Globus pallidus (tissue), 1 donor: ENCODE results near the gene PSG2.
"Not testable (repeated sequence)": the region's sequence is repeated elsewhere in the genome, so short reads cannot be mapped to it uniquely, and the experiment has no call there.

Source experiments
- DNase-seq: peaks from one replicate; pipeline ENCODE4 v3.0.0-alpha.2; 2015; ENCODE audit warnings: low spot score

PSG2 gene

GRCh38 chr19:43077881-43078280, 4.6 kb downstream of the PSG2 start:
- not testable (repeated sequence) for DNase-seq

DNA sequence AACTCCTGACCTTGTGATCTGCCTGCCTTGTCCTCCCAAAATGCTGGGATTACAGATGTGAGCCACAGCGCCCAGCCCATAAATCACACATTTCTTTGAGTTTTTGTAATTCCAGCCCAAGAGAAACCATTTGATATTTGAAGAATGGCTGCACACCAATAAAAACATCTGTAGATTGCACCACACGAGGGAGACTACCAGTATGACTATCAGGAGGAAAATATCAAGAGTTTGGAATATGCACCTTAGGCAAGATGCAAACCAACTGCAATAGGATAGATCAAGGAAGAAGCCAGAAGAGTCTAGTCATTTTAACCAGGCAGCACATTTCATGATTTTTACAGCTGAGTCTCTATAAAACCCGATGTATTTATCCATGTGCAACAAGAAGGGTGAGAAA, 20.1 kb downstream of the PSG2 start:
- DNase-seq, result not testable (repeated sequence)

GRCh38 chr19:43061326-43061725, 21.2 kb downstream of the PSG2 start:
- not testable (repeated sequence) for DNase-seq

- DNase-seq, result not testable (repeated sequence)
Measured at GRCh38 chr19:43060254-43060653, 22.2 kb downstream of the PSG2 start.

DNA sequence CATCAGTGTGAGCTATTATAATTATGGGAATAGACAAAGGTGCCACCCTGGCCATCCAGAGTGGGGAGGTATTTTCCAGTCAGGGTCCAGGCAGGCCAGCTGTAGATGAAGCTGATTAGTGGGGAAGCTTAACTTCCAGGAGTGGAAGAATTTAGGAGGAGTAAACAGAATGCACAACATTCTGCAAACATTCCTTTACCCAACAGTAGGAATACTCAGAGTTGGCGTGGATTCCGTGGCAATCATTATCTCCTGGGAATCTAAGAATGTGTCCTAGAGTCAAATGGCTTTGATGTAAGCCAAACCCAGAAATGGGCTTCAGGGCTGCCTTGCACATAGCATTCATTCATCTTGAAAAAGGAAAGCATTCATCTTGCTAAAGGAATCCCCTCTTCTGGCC, 23.0 kb downstream of the PSG2 start:
- DNase-seq, result not testable (repeated sequence)

DNA sequence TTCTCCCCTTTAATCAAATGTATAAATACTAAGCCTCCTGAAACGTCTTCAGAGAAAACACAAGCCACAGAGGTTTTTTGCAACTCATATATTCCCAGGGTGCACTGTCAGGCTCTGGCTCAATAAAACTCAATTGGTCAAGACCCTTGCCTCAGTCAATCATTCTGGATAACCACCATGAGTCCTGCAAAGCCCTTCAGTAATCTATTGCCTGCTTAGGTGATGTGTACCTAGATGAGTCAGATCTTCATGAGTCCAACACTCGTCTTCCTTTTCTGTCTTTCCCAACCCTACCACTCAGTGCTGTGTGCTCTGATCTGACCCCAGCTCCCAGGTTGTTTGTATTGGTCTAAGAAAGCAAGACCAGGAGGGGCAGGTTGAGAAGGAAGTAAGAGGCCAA, 24.1 kb downstream of the PSG2 start:
- not testable (repeated sequence) for DNase-seq

- not testable (repeated sequence) for DNase-seq
Measured at GRCh38 chr19:43047966-43048365, 34.5 kb downstream of the PSG2 start.

DNA sequence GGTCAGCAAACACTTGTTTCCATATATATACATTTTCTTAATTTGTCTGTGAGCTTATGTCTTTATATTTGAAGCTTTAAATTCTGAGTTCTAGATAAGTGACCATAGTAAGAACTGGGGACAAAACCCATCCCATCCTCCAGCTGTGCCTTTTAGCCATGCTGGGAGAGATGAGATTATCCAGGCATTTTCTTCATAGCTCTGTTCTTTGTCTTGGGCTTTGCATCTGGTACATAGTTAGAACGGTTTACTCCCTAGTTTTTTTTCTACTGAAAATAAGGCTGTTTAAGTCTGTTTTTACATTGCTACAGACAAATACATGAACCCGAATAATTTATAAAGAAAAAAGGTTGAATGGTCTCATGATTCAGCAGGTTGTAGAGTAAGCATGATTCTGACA, 35.9 kb downstream of the PSG2 start:
- DNase-seq, result not testable (repeated sequence)

DNA sequence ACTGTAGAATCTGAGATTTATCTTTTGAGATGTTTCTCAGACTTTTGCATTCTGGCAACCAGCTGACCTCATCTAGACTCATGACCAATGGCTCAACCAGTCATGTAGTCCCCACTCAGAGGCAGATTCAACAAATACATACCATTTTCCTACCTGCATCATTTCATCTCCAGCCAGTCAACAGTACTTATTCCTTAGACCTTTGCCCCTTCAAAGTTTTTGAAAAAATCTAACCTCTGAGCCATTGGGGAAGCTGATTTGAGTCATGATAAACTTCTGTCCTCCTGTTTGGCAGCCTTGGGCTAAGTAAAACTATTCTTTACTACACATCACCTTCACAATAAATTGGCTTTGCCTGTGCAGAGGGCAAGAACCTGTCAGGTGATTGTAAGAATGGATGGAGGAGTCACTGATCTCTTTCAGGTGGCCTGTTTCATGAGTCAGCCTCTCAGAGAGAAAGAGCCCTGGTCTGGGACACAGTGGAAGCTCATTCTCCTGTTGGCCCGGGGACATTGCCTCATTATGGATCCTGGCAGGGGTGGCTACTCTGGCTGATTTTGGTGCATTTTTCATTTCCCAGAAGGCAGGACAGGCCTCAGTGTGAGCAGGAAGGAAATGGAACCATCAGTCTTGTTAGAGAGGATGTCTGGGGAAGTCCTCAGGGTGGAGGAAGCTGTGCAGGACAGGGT, 38.9 kb downstream of the PSG2 start:
- not testable (repeated sequence) for DNase-seq

- not testable (repeated sequence) for DNase-seq
Measured at GRCh38 chr19:43031645-43032044, 50.9 kb downstream of the PSG2 start.

GRCh38 chr19:43028866-43029265, 53.6 kb downstream of the PSG2 start:
- no peak for DNase-seq

- not testable (repeated sequence) for DNase-seq
Measured at GRCh38 chr19:43027985-43028384, 54.5 kb downstream of the PSG2 start.

DNA sequence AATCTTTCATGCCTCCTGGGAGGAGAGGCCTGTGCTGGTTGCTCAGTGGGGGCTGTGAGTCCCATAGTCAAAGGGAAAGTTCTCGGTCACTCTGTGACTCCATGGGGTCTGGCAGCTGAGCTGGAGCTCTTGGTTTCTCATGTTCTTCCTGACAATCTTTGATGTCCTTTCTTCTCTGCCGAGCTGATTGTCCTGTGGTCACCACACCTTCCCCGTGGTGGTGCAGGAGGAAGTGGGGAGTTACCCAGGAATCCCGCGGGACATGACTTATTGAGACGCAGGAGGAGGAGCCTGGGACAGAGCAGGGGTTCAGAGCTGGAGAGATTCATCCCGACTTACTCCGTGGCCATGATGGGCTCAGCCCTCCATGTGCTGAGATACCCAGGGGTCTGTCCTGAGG, 55.4 kb downstream of the PSG2 start:
- DNase-seq, result not testable (repeated sequence)

DNA sequence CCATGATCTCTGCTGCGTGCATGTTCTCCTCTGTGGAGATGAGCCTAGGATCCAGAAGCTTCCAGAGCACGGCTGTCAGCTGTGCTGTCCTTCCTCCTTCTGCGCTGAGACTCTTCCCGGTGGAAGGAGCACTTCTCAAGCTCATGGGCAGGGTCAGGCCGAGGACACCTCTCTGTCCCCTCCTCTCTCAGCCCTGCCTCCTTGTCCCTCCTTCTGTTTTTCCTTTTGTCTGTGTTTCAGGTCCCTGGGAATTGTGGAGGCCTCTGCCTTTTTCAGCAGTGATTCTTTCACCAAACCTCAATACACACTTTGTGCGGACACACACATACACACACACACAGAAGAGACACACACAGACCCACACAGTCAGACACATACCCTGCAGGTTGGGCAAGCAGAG, 56.1 kb downstream of the PSG2 start, which contains the start of gene PSG11:
PSG11 (minus strand) TSS at position 101 of the 400 bp plus-strand sequence; CDS start at position 4, 97 bp downstream.
- DNase-seq, result not testable (repeated sequence)

DNA sequence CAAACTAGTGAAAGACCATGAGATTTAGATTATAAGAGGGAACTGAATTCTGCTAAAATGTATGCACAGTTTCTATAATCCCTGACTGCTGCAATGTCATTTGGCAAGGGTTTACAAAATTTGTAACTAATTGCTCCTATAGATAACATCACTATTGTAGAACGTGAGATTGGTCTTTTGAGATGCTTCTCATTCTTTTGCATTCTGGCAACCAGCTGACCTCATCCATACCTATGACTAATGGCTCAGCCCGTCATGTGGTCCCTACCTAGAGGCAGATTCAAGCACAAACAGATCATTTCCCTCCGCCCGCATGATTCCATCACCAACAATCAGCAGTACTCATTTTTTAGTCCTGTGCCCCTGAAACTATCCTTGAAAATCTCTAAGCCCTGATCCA, 60.4 kb downstream of the PSG2 start:
- not testable (repeated sequence) for DNase-seq

- DNase-seq, result not testable (repeated sequence)
Measured at GRCh38 chr19:43021629-43022028, 60.9 kb downstream of the PSG2 start.

DNA sequence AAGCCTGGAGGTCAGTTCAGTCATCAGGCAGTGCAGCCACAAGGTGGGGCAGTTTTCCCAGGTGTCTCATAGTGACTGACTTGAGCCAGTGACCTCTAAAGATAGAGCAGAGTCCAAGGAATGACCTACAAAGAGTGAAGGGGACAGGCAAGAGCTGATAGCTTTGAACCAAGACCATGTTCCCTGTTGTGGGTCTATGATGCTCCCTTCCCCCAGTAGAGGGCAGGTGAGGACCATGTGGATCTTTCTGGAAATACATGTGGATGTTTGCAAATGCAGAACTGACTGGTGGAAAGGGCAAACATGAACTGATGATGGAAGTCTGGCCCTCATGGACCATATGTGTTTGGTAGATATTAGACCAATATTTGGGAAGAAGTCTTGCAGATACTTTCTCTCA, 62.9 kb downstream of the PSG2 start:
- not testable (repeated sequence) for DNase-seq
